ENCODE data around the gene TUBA1C.

GRCh38 chr12:49264873-49265792 lies at the start of gene TUBA1C:
- TF ChIP-seq POLR2AphosphoS5 (IDR thresholded peaks at IDR 0.05; ENCODE audit: low read depth, low read length), result peak; percentile 99
- TF ChIP-seq POLR2A (IDR thresholded peaks at IDR 0.05; ENCODE audit: low read depth, low read length), result peak; percentile 100
- peak; percentile 98 for TF ChIP-seq TAF1 (IDR thresholded peaks at IDR 0.05; ENCODE audit: borderline replicate concordance, low read depth, low read length)

Data from GM12892 (cell line).